Measurements from ENCODE around the gene LAX1. TPM values are rescaled to one million over a fixed set of nuclear protein-coding genes. Genes with fewer than 3 reads are reported as not detected.

Gene LAX1
- total RNA-seq, 1 experiment from 2014 or later, result not detected

DNA sequence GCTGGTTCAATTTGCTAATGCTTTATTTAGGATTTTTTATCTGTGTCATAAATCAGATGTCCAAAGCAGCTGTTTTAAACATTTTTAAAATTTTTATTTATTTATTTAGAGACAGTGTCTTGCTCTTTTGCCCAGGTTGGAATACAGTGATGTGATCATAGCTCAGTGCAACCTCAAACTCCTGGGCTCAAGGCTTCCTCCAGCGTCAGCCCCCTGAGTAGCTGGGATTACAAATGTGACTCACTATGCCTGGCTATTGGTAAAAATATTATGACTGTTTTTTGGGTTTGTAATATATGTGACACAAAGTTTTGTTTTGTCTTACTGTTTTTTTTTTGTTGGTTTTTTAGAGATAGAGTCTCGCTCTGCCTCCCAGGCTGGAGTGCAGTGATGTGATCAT is 42.2 kb downstream of the LAX1 start:
- ChIA-PET POLR2A (no interaction called here), CTCF (interaction anchor here (0.7 kb wide), 1 partner anchor 178 kb away, joined by 3 read pairs; no protein-coding TSS in a partner anchor)
- H3K4me1 ChIP-seq (ENCODE audit: control insufficient read depth, insufficient read depth, low read length), result no peaks in the 10 kb centered on the region
- intact Hi-C loops (cut with micrococcal nuclease; ENCODE audit: unreplicated experiment), result no loop called here
- ATAC-seq (no peak), DNase-seq (ENCODE audit: low read depth, low spot score) (no peak)
- H3K4me3 ChIP-seq (ENCODE audit: low read depth in 2 of 2, low read length in 2 of 2), result no peak overlapping the region
- in situ Hi-C loops (cut with HindIII; ENCODE audit: low pct_unique_long_range_greater_than_20kb, low sequenced_read_pairs), result no loop called here
- no peak overlapping the region for H3K27ac ChIP-seq (ENCODE audit: low read length)
- no peaks in the 10 kb centered on the region for H3K9me3 ChIP-seq (ENCODE audit: control insufficient read depth, insufficient read depth, low read depth, low read length)
- H3K27me3 ChIP-seq (ENCODE audit: control insufficient read depth, insufficient read depth, low read length), result no peaks in the 10 kb centered on the region
- H3K36me3 ChIP-seq (ENCODE audit: control insufficient read depth, insufficient read depth, low read length), result peaks cover 12% of the 10 kb centered on the region; the same call in 1 of the 2 replicates
- TSS peak; percentile 10 for BruUV-seq (replicated peaks)
- TF ChIP-seq TCF7L2 (IDR thresholded peaks at IDR 0.05; ENCODE audit: low read depth, low read length) (no peak), POLR2AphosphoS5 (IDR thresholded peaks at IDR 0.05; ENCODE audit: low read depth, low read length) (no peak), REST (IDR thresholded peaks at IDR 0.05; ENCODE audit: insufficient read depth in 1 of 2, low read depth in 2 of 2, low read length in 1 of 2) (no peak)

DNA sequence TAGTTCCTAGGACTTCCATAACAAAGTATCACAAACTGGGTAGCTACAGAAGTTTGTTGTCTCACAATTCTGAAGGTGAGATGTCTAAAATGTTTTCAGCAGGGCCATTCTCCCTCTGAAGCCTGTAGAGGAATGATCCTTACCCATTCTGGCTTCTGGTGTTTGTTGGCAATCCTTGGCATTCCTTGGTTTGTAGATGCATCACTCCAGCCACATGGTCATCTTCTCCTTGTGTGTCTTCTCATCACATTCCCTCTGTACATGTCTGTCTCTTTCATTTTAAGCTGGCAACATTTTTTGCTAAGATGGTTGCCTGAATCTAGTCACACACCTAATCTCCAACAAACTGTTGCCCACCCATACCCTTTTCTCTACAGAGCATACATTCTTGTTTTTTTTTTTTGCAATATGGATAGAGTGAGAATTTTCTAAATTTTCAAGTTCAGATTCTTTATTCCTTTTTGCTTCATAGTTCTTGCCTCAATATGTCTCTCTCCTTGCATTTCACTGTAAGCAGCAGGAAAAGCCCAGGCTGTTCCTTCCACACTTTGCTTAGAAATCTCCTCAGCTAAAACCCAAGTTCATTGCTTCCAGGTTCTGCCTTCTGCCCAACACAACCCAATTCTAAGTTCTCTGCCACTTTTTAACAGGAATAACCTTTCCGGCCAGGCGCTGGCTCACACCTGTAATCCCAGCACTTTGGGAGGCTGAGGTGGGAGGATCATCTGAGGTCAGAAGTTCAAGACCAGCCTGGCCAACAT is 48.8 kb downstream of the LAX1 start:
- Histone ChIP-seq H3K9me3 (ENCODE audit: control insufficient read depth, insufficient read depth, low read depth, low read length) (no peaks in the 10 kb centered on the region), H3K27ac (ENCODE audit: low read length) (no peak overlapping the region), H3K4me3 (ENCODE audit: low read depth in 2 of 2, low read length in 2 of 2) (no peak overlapping the region), H3K4me1 (ENCODE audit: control insufficient read depth, insufficient read depth, low read length) (no peaks in the 10 kb centered on the region), H3K36me3 (ENCODE audit: control insufficient read depth, insufficient read depth, low read length) (peaks cover 10% of the 10 kb centered on the region), H3K27me3 (ENCODE audit: control insufficient read depth, insufficient read depth, low read length) (no peaks in the 10 kb centered on the region)
- no TSS peak for BruUV-seq (replicated peaks)
- in situ Hi-C loops (cut with HindIII; ENCODE audit: low pct_unique_long_range_greater_than_20kb, low sequenced_read_pairs) (no loop called here), intact Hi-C loops (cut with micrococcal nuclease; ENCODE audit: unreplicated experiment) (no loop called here)
- TF ChIP-seq REST (IDR thresholded peaks at IDR 0.05; ENCODE audit: insufficient read depth in 1 of 2, low read depth in 2 of 2, low read length in 1 of 2) (no peak), TCF7L2 (IDR thresholded peaks at IDR 0.05; ENCODE audit: low read depth, low read length) (no peak), SIN3A (IDR thresholded peaks at IDR 0.05; ENCODE audit: borderline replicate concordance, insufficient read depth, low read depth, low read length) (no peak), POLR2AphosphoS5 (IDR thresholded peaks at IDR 0.05; ENCODE audit: low read depth, low read length) (no peak)
- TF ChIP-seq, protein P1, sequence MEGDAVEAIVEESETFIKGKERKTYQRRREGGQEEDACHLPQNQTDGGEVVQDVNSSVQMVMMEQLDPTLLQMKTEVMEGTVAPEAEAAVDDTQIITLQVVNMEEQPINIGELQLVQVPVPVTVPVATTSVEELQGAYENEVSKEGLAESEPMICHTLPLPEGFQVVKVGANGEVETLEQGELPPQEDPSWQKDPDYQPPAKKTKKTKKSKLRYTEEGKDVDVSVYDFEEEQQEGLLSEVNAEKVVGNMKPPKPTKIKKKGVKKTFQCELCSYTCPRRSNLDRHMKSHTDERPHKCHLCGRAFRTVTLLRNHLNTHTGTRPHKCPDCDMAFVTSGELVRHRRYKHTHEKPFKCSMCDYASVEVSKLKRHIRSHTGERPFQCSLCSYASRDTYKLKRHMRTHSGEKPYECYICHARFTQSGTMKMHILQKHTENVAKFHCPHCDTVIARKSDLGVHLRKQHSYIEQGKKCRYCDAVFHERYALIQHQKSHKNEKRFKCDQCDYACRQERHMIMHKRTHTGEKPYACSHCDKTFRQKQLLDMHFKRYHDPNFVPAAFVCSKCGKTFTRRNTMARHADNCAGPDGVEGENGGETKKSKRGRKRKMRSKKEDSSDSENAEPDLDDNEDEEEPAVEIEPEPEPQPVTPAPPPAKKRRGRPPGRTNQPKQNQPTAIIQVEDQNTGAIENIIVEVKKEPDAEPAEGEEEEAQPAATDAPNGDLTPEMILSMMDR (IDR thresholded peaks at IDR 0.05), result no peak
- POLR2A ChIA-PET, result no interaction called here
- no peak for DNase-seq (ENCODE audit: low read depth, low spot score)
- CTCF ChIA-PET, result interaction anchor here (0.5 kb wide), 1 partner anchor 217 kb away, joined by 3 read pairs; no protein-coding TSS in a partner anchor
- ATAC-seq, result no peak

Measured in Panc1 (cell line).